NCI-H82 treated with DMSO at 0.1 percent for 48 hours (cell line): ENCODE data around the gene PRR5.
A peak's percentile ranks its signal among the peaks of the same experiment; 100 is the strongest.

ENCODE experiments used
- DNase-seq: peaks from one replicate; lab custom pipeline; 2025; ENCODE audit not compliant: unreplicated experiment; lab: John Stamatoyannopoulos, UW

The PRR5 gene

DNA sequence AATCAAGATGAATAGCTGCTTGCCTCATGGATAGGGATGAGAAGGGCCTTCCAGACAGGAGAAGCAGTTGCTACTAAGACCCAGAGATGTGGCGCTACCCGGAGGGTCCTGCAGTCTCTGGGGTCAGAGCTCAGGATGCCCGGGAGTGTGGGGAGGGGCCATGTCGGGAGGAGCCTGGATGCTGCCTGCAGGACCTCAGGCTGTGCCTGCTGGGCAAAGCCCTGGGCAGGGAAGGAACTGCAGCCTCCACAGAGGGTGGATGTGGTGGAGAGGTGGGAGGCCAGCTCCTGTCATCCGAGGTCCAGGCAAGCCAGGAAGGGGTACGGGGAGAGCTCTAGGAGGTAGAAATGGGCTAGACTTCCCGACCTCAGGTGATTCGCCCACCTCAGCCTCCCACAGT lies 11.0 kb downstream of the PRR5 start:
- no peak for DNase-seq

- no peak for DNase-seq
Measured at GRCh38 chr22:44714703-44715350, 12.8 kb downstream of the PRR5 start.

GRCh38 chr22:44718418-44718817 lies 16.4 kb downstream of the PRR5 start:
- DNase-seq: no peak

GRCh38 chr22:44719586-44720368 lies 17.8 kb downstream of the PRR5 start:
- DNase-seq: peak; percentile 13

DNA sequence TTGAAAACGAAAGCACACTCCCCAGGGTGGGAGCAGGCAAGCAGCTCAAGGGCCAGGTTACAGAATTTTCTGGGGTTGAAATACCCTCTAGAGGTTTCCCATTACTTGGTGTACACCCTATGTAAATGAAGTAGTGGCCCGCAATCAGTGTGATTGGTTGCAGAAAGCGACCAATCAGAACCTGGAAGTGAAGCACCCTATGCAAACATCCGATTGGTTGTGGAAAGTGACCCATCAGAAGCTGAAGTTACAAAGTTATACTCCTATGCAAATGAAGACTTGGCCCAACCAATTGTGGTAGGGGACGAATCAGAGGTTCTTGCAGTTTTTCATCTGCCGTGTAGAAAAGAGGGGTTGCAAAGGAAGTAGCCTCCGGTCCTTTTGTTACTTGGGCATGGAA lies 19.2 kb downstream of the PRR5 start:
- no peak for DNase-seq

DNA sequence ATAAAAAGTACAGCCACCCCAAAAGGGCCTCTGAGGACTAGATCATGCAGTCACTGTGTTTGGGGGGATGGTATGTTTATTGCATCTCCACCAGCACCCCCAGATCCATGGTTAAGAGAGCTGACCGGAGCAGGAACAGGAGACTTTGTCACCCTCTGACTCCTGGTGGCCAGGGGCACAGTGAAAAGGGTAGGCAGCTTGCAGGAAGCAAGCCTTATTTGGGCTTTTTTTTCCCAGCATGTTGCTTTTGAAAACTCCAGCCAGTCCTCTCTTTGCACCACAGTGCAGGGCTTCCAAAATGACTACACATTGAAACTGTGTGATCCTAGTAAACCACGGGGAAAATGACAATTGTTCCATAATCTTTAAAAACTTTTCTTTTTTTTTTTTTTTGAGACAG lies 20.6 kb downstream of the PRR5 start:
- no peak for DNase-seq

DNA sequence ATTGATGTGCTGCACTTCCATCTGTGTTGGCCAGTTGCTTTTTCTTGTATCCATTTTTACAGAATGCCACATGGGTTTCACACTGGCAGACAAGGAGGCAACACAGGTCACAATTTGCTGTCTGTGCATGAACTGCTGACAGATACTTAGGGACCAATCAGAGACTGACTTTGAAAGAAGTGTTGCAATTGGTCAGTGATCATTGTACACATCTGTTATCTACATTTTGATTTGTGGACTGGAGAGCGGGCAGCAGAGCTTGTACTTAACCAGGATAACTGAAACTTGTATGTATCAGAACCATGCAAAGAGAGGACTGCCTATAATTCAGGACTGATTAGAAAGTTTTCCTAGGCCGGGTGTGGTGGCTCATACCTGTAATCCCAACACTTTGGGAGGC lies 21.8 kb downstream of the PRR5 start:
- DNase-seq: peak; percentile 14

GRCh38 chr22:44724416-44724815 lies 22.4 kb downstream of the PRR5 start:
- no peak for DNase-seq

DNA sequence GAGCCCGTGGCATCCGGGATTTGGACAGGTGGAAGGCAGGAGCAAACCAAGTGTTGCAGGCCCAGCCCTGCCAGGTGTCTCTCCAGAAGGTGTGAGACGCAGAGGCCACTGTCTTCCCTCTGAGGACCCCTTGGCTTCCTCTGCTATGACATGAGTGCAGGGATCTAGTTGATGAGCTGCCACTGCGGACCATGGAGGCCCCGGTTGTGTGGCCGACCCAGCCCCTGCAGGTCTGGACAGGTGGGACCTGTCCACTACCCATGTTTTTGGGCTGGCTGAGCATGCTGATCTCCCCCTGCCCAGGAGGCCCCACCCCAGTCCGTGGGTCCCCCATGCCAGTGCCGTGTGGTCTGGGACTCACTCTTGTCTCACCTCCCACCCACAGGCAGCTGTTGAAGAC lies 22.9 kb downstream of the PRR5 start:
- DNase-seq: no peak

DNA sequence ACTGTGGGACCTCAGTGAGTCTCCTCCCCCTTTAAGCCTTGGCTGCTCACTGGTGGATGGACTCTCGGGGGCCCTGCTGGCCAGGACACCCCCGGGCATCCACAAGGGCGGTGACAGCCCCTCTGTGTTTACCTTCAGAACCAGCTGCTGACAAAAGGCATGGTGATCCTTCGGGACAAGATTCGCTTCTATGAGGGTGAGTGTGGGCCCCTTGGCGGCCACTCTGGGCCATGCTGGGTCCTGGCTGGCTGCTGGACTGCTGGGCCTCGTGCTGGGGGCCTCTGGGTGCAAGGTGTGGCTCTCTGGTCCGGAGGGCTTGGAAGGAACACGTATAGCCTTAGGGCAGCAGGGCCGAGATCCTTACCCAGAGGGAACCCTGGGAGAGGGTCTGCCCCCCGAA lies 24.4 kb downstream of the PRR5 start:
- no peak for DNase-seq

GRCh38 chr22:44727148-44727547 lies 25.1 kb downstream of the PRR5 start:
- no peak for DNase-seq

GRCh38 chr22:44727709-44728108 lies 25.7 kb downstream of the PRR5 start:
- DNase-seq: no peak

- no peak for DNase-seq
Measured at GRCh38 chr22:44728761-44729324, 26.8 kb downstream of the PRR5 start.

- DNase-seq: no peak
Measured at GRCh38 chr22:44729391-44730021, 27.5 kb downstream of the PRR5 start.

GRCh38 chr22:44730022-44730393 lies 28.0 kb downstream of the PRR5 start:
- no peak for DNase-seq

- no peak for DNase-seq
Measured at GRCh38 chr22:44730490-44731356, 28.7 kb downstream of the PRR5 start.

DNA sequence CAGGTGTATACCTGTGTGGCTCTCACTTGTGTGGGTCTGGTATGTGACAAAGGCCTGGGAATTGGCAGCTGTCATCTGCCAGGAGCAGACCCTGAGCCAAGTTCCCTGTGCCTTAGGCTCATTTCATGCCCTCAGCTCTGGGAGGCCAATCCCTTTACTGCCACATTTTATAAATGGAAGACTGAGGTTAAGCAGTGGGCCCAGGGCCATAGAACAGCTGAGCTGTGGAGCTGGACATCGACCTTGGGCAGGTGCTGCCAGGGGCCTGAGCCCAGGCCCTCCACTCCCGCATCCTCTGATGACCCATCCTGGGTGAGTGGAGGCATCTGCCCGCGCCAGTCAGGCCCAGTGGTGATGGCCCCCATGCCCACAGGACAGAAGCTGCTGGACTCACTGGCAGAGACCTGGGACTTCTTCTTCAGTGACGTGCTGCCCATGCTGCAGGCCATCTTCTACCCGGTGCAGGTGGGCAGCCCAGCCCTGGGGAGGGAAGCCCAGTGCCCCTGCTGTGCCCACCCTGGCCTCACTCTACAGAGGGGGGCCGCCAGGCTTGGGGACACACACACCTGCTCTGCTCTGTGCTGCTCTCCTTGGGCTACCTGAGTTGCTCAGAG lies 29.5 kb downstream of the PRR5 start:
- DNase-seq: no peak

DNA sequence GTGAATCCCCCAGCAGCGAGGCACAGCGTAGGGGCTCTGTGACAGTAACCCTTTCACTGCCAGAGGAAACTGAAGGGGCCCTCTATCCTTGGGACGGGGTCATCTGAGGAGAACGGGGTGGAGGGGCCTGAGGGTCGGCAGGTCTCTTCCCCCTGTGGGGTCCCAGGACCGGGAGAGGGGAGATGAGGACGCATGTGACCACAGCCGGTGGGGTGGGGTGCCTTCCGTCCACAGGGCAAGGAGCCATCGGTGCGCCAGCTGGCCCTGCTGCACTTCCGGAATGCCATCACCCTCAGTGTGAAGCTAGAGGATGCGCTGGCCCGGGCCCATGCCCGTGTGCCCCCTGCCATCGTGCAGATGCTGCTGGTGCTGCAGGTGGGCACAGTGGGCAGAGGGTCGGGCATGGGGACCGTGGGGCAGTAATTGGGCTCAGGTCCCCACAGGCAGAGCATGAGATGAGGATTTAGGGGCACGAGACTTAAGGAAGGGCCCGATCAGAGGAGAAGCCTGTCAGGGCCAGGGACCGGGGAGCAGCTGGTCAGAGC lies 30.1 kb downstream of the PRR5 start:
- DNase-seq: no peak

GRCh38 chr22:44732661-44733060 lies 30.7 kb downstream of the PRR5 start:
- DNase-seq: no peak

- DNase-seq: no peak
Measured at GRCh38 chr22:44733426-44734106, 31.6 kb downstream of the PRR5 start.
